H1 (cell line): ENCODE data around the gene ERI3. TPM values are rescaled to one million over a fixed set of nuclear protein-coding genes. Genes with fewer than 3 reads are reported as not detected.

Source experiments
- CTCF ChIA-PET: fragments of 300-600 bp; sonication (Branson Sonifier 250); formaldehyde crosslinking; loops from one replicate; lab custom pipeline; 2021; ENCODE audit not compliant: partially characterized antibody; lab: Charles Lee
- POLR2A ChIA-PET: fragments of 300-600 bp; sonication (Branson Sonifier 250); formaldehyde crosslinking; loops from one replicate; lab custom pipeline; 2021; ENCODE audit warnings: inconsistent platforms; ENCODE audit not compliant: partially characterized antibody; lab: Charles Lee
- DNase-seq, 2 experiments: peaks; one replicate each; pipeline versions ENCODE4 v3.0.0 to v3.0.0-alpha.2; 2010 to 2022; ENCODE audit warnings: low spot score in 2 of 2, low read depth in 1 of 2, mixed read lengths in 1 of 2
- FAIRE-seq: peaks from 2 replicates; lab custom pipeline; 2011; peaks lifted over from hg19 to GRCh38; lab: Jason Lieb, UNC
- H2AFZ ChIP-seq: 2 replicates; pipeline ENCODE4 v1.8.1; 2012; ENCODE audit warnings: low read length, inconsistent platforms
- H2AK5ac ChIP-seq: 2 replicates; pipeline ENCODE4 v1.6.1; 2013; ENCODE audit warnings: low read depth, low read length
- H2BK120ac ChIP-seq: replicated peaks from 2 replicates; pipeline ENCODE3; 2013; ENCODE audit warnings: low read depth, low read length, inconsistent platforms
- H2BK12ac ChIP-seq: 2 replicates; pipeline ENCODE4 v1.6.1; 2013; ENCODE audit warnings: low read depth, low read length
- H2BK15ac ChIP-seq: 2 replicates; pipeline ENCODE4 v1.6.1; 2013; ENCODE audit warnings: low read length
- H2BK20ac ChIP-seq: 2 replicates; pipeline ENCODE4 v1.6.1; 2013; ENCODE audit warnings: low read length
- H2BK5ac ChIP-seq: 2 replicates; pipeline ENCODE4 v1.6.1; 2013; ENCODE audit warnings: low read depth, low read length
- H3K14ac ChIP-seq: 2 replicates; pipeline ENCODE4 v1.6.1; 2013; ENCODE audit warnings: inconsistent platforms; ENCODE audit not compliant: insufficient read length
- H3K18ac ChIP-seq: 2 replicates; pipeline ENCODE4 v1.6.1; 2013; ENCODE audit warnings: low read length; ENCODE audit errors: extremely low read depth
- H3K23ac ChIP-seq: 2 replicates; pipeline ENCODE4 v1.6.1; 2013; ENCODE audit warnings: inconsistent platforms; ENCODE audit not compliant: insufficient read length
- H3K23me2 ChIP-seq: 2 replicates; pipeline ENCODE4 v1.6.1; 2013; ENCODE audit warnings: low read depth, low read length
- H3K27ac ChIP-seq: 2 replicates; pipeline ENCODE4 v1.6.1; 2011; ENCODE audit warnings: low read depth, low read length, inconsistent platforms
- H3K27me3 ChIP-seq, 4 experiments: replicated peaks in 1 of 4; 1 replicate in 1 of 4; 2 replicates in 3 of 4; pipeline versions ENCODE4 v1.6.1 to v1.8.1; 2011 to 2013; ENCODE audit warnings: low read length in 3 of 4, mild to moderate bottlenecking in 3 of 4, inconsistent platforms in 2 of 4, mixed read lengths in 2 of 4, moderate library complexity in 1 of 4; ENCODE audit not compliant: control insufficient read depth in 3 of 4, insufficient read depth in 3 of 4; ENCODE audit errors: extremely low read depth in 1 of 4
- H3K36me3 ChIP-seq, 4 experiments: 2 replicates each; pipeline versions ENCODE4 v1.6.1 to v1.8.1; 2011 to 2013; ENCODE audit warnings: mild to moderate bottlenecking in 4 of 4, low read length in 3 of 4, moderate library complexity in 2 of 4, control low read depth in 1 of 4, inconsistent platforms in 1 of 4; ENCODE audit not compliant: insufficient read depth in 4 of 4, control insufficient read depth in 2 of 4
- H3K4ac ChIP-seq: replicated peaks from 2 replicates; pipeline ENCODE3; 2013; ENCODE audit warnings: low read length, low read depth, mixed read lengths, inconsistent platforms; ENCODE audit not compliant: insufficient read length
- H3K4me1 ChIP-seq, 4 experiments: replicated peaks in 1 of 4; 1 replicate in 1 of 4; 2 replicates in 3 of 4; pipeline versions ENCODE4 v1.6.1 to v1.8.1; 2011 to 2013; ENCODE audit warnings: low read length in 3 of 4, inconsistent platforms in 2 of 4, mixed read lengths in 1 of 4; ENCODE audit not compliant: insufficient read depth in 4 of 4, control insufficient read depth in 3 of 4
- H3K4me2 ChIP-seq, 2 experiments: 2 replicates each; pipeline versions ENCODE4 v1.6.1 to v1.8.1; 2011 to 2013; ENCODE audit warnings: low read depth in 2 of 2, low read length in 2 of 2, control low read depth in 1 of 2, inconsistent platforms in 1 of 2, mild to moderate bottlenecking in 1 of 2; ENCODE audit not compliant: insufficient read depth in 1 of 2
- H3K4me3 ChIP-seq, 4 experiments: fragments of 200-600, 300-600 bp in 1 of 4; sonication (generic), shearing (Covaris generic), sonication (Bioruptor Twin) in 1 of 4; 2 replicates each; pipeline versions ENCODE4 v1.5.1 to v1.8.1; 2011 to 2016; ENCODE audit warnings: low read length in 4 of 4, low read depth in 3 of 4, control low read depth in 2 of 4, inconsistent platforms in 2 of 4, mild to moderate bottlenecking in 2 of 4, mixed read lengths in 1 of 4, moderate library complexity in 1 of 4; ENCODE audit not compliant: insufficient read depth in 2 of 4; ENCODE audit errors: extremely low read depth in 1 of 4
- H3K56ac ChIP-seq: replicated peaks from 2 replicates; pipeline ENCODE3; 2013; ENCODE audit warnings: low read depth, mild to moderate bottlenecking, mixed read lengths, low read length, inconsistent platforms; ENCODE audit not compliant: insufficient read length
- H3K79me1 ChIP-seq: 2 replicates; pipeline ENCODE4 v1.6.1; 2013; ENCODE audit warnings: low read depth, low read length, control low read depth
- H3K79me2 ChIP-seq, 2 experiments: 2 replicates each; pipeline versions ENCODE4 v1.6.1 to v1.8.1; 2012 to 2013; ENCODE audit warnings: low read length in 2 of 2, mild to moderate bottlenecking in 2 of 2, inconsistent platforms in 1 of 2; ENCODE audit not compliant: insufficient read depth in 2 of 2, control insufficient read depth in 1 of 2
- H3K9ac ChIP-seq, 4 experiments: replicated peaks in 1 of 4; 1 replicate in 1 of 4; 2 replicates in 3 of 4; pipeline versions ENCODE4 v1.6.1 to v1.8.1; 2011 to 2013; ENCODE audit warnings: low read depth in 3 of 4, low read length in 3 of 4, control low read depth in 2 of 4, mild to moderate bottlenecking in 2 of 4, moderate library complexity in 2 of 4, inconsistent platforms in 1 of 4; ENCODE audit errors: extremely low read depth in 1 of 4
- H3K9me3 ChIP-seq, 2 experiments: 2 replicates each; pipeline versions ENCODE4 v1.6.1 to v1.8.1; 2012 to 2013; ENCODE audit warnings: mild to moderate bottlenecking in 2 of 2, moderate library complexity in 2 of 2, control low read depth in 1 of 2, inconsistent platforms in 1 of 2, low read depth in 1 of 2, low read length in 1 of 2, mixed read lengths in 1 of 2; ENCODE audit not compliant: insufficient read depth in 2 of 2
- H4K20me1 ChIP-seq, 2 experiments: replicated peaks in 1 of 2; 2 replicates each; pipeline versions ENCODE3 to v1.8.1; 2011 to 2013; ENCODE audit warnings: inconsistent platforms in 2 of 2, low read length in 2 of 2, mild to moderate bottlenecking in 1 of 2; ENCODE audit not compliant: insufficient read depth in 2 of 2, control insufficient read depth in 1 of 2
- H4K5ac ChIP-seq: 2 replicates; pipeline ENCODE4 v1.6.1; 2013; ENCODE audit warnings: low read length, low read depth, mixed read lengths, inconsistent platforms; ENCODE audit not compliant: insufficient read length
- H4K8ac ChIP-seq: 2 replicates; pipeline ENCODE4 v1.8.0; 2013; ENCODE audit warnings: mild to moderate bottlenecking, moderate library complexity, low read length, inconsistent platforms; ENCODE audit not compliant: insufficient read depth; ENCODE audit errors: extremely low read depth
- H4K91ac ChIP-seq: replicated peaks from 2 replicates; pipeline ENCODE3; 2013; ENCODE audit warnings: low read length, mixed read lengths, inconsistent platforms; ENCODE audit not compliant: insufficient read length
- CTBP2 ChIP-seq: IDR thresholded peaks from 2 replicates; pipeline ENCODE4 v1.7.0; 2011; ENCODE audit warnings: borderline replicate concordance, mild to moderate bottlenecking, moderate library complexity, mixed read lengths, low read length; ENCODE audit not compliant: insufficient read depth, insufficient read length
- GTF2F1 ChIP-seq: IDR thresholded peaks from 2 replicates; pipeline ENCODE4 v1.6.1; 2012; ENCODE audit warnings: low read depth, low read length, improper control_type of control experiment, borderline replicate concordance
- HDAC6 ChIP-seq: IDR thresholded peaks from one replicate; pipeline ENCODE4 v1.7.1; 2012; ENCODE audit warnings: low read depth, mild to moderate bottlenecking, inconsistent platforms, low read length, moderate library complexity
- KDM1A ChIP-seq: fragments of 200-600, 300-600 bp; sonication (generic); IDR thresholded peaks from 2 replicates; pipeline ENCODE4 v1.7.1; 2016; ENCODE audit warnings: mild to moderate bottlenecking, low read length, borderline replicate concordance
- RAD21 ChIP-seq, 2 experiments: IDR thresholded peaks in 1 of 2; conservative IDR thresholded peaks in 1 of 2; 2 replicates each; pipeline ENCODE4 v1.6.1; 2011; ENCODE audit warnings: low read depth in 2 of 2, low read length in 2 of 2, improper control_type of control experiment in 1 of 2, inconsistent platforms in 1 of 2, mild to moderate bottlenecking in 1 of 2, moderate library complexity in 1 of 2
- RFX5 ChIP-seq: IDR thresholded peaks from 2 replicates; pipeline ENCODE4 v1.6.1; 2011; ENCODE audit warnings: low read depth, low read length, improper control_type of control experiment, borderline replicate concordance
- RNF2 ChIP-seq: fragments of 200-900, 300-1000 bp; sonication (generic); IDR thresholded peaks from 2 replicates; pipeline ENCODE4 v1.7.1; 2016; ENCODE audit warnings: borderline replicate concordance, low read depth, mild to moderate bottlenecking, antibody characterized with exemption, low read length; ENCODE audit not compliant: poor library complexity, severe bottlenecking; ENCODE audit errors: missing control alignments
- SIRT6 ChIP-seq: IDR thresholded peaks from one replicate; pipeline ENCODE4 v1.7.1; 2012; ENCODE audit warnings: low read length, inconsistent platforms
- SRF ChIP-seq: IDR thresholded peaks from 2 replicates; pipeline ENCODE4 v1.6.1; 2011; ENCODE audit warnings: mild to moderate bottlenecking, low read depth, low read length, moderate library complexity
- SUZ12 ChIP-seq: fragments of 200-600 bp; sonication (generic); IDR thresholded peaks from 2 replicates; pipeline ENCODE4 v1.6.1; 2012; ENCODE audit warnings: mild to moderate bottlenecking, inconsistent platforms, low read length, moderate library complexity, mixed read lengths
- WGBS, 2 experiments: shearing (Covaris generic) in 1 of 2; methylation state at CpG; one replicate each; pipeline versions ENCODE4 v1.1.6 to v1.1.7; 2013 to 2015; ENCODE audit warnings: low lambda C conversion rate in 2 of 2, mixed read lengths in 2 of 2, inconsistent platforms in 1 of 2, low coverage in 1 of 2, missing lambda C conversion rate in 1 of 2; ENCODE audit not compliant: insufficient replicate concordance in 2 of 2, insufficient coverage in 1 of 2, insufficient read length in 1 of 2; ENCODE audit errors: extremely low coverage in 1 of 2, missing lambda C conversion rate in 1 of 2; 5-methylcytosine and 5-hydroxymethylcytosine counted together
- polyA plus RNA-seq, 7 experiments: library from polyadenylated mRNA; depleted of rRNA in 3 of 7; stranded (reverse) in 5 of 7; unstranded in 2 of 7; fragments of >200 nt in 5 of 7; fragments of 200-250 nt in 2 of 7; gene quantifications; 1 replicate in 5 of 7; 2 replicates in 1 of 7; 4 replicates in 1 of 7; pipeline versions ENCODE4 v1.2.1 to v1.2.3, GENCODE V29; 2011 to 2013; ENCODE audit warnings: missing spikeins in 2 of 7, mixed read lengths in 2 of 7
- total RNA-seq: library from RNA; stranded (reverse); fragmentation: NEBNext Ultra II Directional; extraction: Animal tissue kit (Norgen Biotek cat#: 25700); gene quantifications from 2 replicates; pipeline ENCODE4 v1.2.1, GENCODE V29; 2021
- TF ChIP-seq, protein P1 (sequence below): IDR thresholded peaks from 2 replicates; pipeline ENCODE4 v1.6.1; 2011; ENCODE audit warnings: low read depth, mild to moderate bottlenecking, low read length; ENCODE audit not compliant: insufficient read depth

Gene ERI3
- total and polyA plus RNA-seq, 2 of the 8 experiments (the other 6 are each of a cell fraction or from before 2014, with no cell fraction given) = 81.1 to 199 TPM

DNA sequence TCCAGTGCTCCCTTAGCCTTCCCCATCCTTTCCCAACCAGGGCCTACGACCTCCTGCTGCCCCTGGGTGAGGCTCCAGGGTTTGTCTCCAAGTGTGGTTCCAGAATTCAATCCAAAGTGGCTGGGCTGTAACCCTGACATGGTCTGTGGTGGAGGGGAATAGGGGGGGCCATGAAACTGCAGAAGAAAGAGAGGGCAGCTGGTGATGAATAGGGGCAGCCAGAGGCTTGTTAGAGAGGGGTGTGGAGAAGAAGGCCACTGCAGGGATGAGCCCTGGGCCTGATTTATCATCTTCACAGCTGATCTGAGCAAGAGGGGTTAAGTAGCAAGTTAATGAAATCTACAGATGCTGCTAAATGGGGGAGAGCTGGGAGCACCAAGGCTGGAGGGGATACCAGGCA lies 12.9 kb upstream of the ERI3 start:
- WGBS, 2 experiments = 91% methylated on average over 1 of the region's 1 CpG; no CpG with 5 or more reads in 1 of the 2 experiments
- no peaks in the 10 kb centered on the region for H3K23me2 ChIP-seq
- POLR2A ChIA-PET = interaction anchor here (1.6 kb wide), 1 partner anchor 264 kb away, joined by 3 read pairs; no protein-coding TSS in a partner anchor
- no peaks in the 10 kb centered on the region for H3K9me3 ChIP-seq
- H3K4me3 ChIP-seq = no peak overlapping the region
- H2BK20ac ChIP-seq = no peak overlapping the region
- H3K36me3 ChIP-seq = no peaks in the 10 kb centered on the region
- H2BK5ac ChIP-seq = no peak overlapping the region
- no peaks in the 10 kb centered on the region for H4K20me1 ChIP-seq
- H3K79me1 ChIP-seq = no peaks in the 10 kb centered on the region
- H3K27me3 ChIP-seq = peaks cover 0 to 2% (median 0%) of the 10 kb centered on the region in 4 experiments; a peak in 3 of 7 replicates
- no peak overlapping the region for H2AFZ ChIP-seq
- no peak overlapping the region for H2AK5ac ChIP-seq
- no peak overlapping the region for H4K8ac ChIP-seq
- H3K4me1 ChIP-seq = peaks cover 0 to 7% (median 4%) of the 10 kb centered on the region in 4 experiments; a peak in 6 of 7 replicates
- H3K9ac ChIP-seq = no peak overlapping the region
- no peak overlapping the region for H3K56ac ChIP-seq
- CTCF ChIA-PET = interaction anchor here (1.8 to 5.9 kb wide), 4 partner anchors 9 to 204 kb away, joined by 5 to 35 read pairs (median 6); no protein-coding TSS in a partner anchor
- no peak overlapping the region for H3K18ac ChIP-seq
- no peak overlapping the region for H2BK15ac ChIP-seq
- no peak overlapping the region for H2BK120ac ChIP-seq
- no peak overlapping the region for H3K14ac ChIP-seq
- H3K79me2 ChIP-seq = no peaks in the 10 kb centered on the region
- H4K91ac ChIP-seq = no peak overlapping the region
- no peak overlapping the region for H3K27ac ChIP-seq
- H4K5ac ChIP-seq = no peak overlapping the region
- DNase-seq (no peak), FAIRE-seq (no peak)
- no peak overlapping the region for H2BK12ac ChIP-seq
- peak overlapping the region in 1 of 2 experiments; percentile 48; a peak in 1 of 4 replicates for H3K4me2 ChIP-seq
- peak overlapping the region; percentile 19 for H3K4ac ChIP-seq
- no peak overlapping the region for H3K23ac ChIP-seq
- TF ChIP-seq SIRT6 (no peak), RNF2 (no peak), CTBP2 (no peak), RFX5 (no peak), RAD21 (IDR thresholded peaks at IDR 0.05 in 1 of 2, conservative IDR thresholded peaks at IDR 0.05 in 1 of 2; ENCODE audit: low read depth in 2 of 2, low read length in 2 of 2) (no peak), HDAC6 (no peak), SUZ12 (no peak), SRF (no peak), KDM1A (no peak), GTF2F1 (no peak)
- TF ChIP-seq, protein P1, sequence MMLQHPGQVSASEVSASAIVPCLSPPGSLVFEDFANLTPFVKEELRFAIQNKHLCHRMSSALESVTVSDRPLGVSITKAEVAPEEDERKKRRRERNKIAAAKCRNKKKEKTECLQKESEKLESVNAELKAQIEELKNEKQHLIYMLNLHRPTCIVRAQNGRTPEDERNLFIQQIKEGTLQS = no peak
